ENCODE data around the gene CHRD.

The CHRD gene

DNA sequence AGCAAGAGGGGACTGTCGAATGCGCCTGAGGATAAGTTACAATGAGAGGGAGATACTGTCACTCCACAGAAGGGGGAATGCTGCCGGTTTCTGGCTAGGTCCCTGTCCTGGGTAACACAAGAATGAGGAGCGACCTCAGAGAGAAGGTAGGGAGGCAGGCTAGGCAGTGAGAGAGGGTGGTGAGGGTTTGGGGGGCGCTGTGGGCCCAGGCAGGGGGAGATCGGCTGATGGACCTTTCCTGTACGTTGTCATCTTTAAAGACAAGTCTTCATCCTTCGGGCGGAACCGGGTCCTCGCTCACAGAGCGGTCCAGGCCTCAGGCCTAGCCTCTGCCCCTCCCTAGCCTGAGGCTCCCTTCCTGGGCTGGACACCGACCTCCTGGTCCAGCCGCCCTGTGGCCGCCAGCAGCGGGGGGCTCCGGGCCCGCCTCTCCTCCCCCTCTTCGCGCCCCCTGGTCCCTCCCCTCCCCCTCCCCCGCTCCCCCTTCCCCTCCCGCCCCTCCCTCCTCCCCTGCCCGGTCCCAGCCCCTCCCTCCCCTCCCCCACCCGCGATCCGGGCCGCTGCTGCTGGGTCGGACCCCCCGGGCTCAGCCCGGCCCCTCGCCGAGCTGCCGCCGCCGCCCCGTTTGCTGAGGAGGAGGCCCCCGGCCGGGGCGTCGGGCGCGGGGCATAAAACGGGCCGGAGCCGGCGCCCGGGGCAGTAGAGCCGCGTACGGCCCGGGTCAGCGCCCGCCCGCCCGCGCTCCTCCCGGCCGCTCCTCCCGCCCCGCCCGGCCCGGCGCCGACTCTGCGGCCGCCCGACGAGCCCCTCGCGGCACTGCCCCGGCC is at the start of gene CHRD:
TSS of gene CHRD (plus strand) at position 697 of the 827 bp plus-strand sequence. CDS start 265 bp downstream, outside the sequence.
- no peak within 1 kb of the TSS for H3K27ac ChIP-seq
- TF ChIP-seq, protein P1, sequence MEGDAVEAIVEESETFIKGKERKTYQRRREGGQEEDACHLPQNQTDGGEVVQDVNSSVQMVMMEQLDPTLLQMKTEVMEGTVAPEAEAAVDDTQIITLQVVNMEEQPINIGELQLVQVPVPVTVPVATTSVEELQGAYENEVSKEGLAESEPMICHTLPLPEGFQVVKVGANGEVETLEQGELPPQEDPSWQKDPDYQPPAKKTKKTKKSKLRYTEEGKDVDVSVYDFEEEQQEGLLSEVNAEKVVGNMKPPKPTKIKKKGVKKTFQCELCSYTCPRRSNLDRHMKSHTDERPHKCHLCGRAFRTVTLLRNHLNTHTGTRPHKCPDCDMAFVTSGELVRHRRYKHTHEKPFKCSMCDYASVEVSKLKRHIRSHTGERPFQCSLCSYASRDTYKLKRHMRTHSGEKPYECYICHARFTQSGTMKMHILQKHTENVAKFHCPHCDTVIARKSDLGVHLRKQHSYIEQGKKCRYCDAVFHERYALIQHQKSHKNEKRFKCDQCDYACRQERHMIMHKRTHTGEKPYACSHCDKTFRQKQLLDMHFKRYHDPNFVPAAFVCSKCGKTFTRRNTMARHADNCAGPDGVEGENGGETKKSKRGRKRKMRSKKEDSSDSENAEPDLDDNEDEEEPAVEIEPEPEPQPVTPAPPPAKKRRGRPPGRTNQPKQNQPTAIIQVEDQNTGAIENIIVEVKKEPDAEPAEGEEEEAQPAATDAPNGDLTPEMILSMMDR (conservative IDR thresholded peaks at IDR 0.05): no peak
- TF ChIP-seq ZFX (IDR thresholded peaks at IDR 0.05): no peak

DNA sequence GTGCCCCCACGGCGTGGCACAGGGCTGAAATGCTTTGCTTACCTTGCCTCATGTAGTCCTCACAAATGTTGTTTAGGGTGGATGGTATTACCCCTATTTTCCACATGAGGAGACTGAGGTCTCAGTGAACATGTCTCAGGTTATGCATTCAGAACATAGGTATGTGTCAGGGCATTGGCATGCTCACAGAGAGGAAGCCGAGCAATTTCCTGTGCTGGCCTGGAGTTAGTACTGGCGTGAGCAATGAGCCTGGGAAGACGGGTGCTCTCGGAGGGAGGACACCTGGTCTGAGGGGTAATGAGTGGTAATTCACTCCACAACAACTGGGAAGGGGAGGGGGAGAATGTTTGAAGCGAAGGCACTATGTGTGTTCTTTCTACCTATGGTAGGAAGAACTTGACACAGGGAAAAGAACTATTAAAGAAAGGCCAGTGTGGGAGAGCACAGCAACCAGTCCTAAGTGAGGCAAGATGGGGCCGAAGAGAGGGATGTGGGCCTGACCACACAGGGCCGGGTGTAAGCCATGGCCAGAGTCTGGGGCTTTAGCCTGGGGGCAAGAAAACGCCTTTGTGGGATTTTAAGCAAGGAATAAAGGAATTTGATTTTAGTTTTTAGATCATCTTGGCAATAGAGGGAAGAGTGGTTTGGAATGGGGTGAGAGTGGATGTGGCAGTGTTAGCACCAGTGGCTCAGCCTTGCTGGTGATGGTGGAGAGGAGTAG is 47.3 kb upstream of the CHRD start:
- TF ChIP-seq, protein P1 (conservative IDR thresholded peaks at IDR 0.05): no peak
- TF ChIP-seq ZFX (IDR thresholded peaks at IDR 0.05): no peak
- no peak overlapping the region for H3K27ac ChIP-seq

DNA sequence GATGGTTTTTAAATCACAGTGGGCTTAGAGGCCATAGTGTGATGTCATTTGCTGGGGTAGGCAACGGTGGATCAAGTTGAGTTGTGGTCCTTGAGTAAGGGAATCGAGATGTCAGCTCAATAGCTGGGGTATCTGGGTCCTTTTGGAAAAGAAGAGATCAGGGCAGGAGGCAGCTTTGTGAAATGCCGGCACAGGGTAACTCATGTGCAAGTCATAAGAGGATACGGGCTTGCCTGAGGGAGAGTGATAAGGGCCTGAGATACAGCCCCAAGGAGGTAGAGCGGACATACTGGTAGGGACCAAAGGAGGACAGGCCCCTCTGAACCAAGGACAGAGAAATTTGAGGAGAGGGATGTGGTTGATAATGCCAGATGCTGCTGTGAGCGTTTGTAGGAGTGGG is 46.7 kb upstream of the CHRD start:
- no peak for TF ChIP-seq ZFX (IDR thresholded peaks at IDR 0.05)
- TF ChIP-seq, protein P1 (conservative IDR thresholded peaks at IDR 0.05): no peak
- H3K27ac ChIP-seq: no peak overlapping the region

DNA sequence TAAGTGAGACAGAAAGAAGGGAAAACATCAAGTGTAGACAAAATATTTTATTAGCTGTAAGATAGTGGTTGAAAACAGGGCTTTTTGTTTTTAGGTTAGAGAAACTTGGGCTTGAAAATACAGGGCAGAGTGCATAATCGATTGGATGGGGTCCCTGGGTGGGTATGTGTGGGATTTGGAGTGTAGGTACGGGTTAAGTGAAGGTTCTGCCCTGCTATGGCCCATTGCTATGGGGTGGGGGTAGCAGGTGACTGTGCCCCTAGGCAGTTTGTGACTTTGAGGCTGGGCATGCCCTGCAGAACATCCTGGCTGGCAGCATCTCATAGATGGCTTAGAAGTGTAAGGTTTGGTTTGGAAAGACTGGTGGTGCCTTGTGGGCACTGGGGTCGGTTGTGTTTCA is 46.2 kb upstream of the CHRD start:
- no peak for TF ChIP-seq ZFX (IDR thresholded peaks at IDR 0.05)
- TF ChIP-seq, protein P1 (conservative IDR thresholded peaks at IDR 0.05): no peak
- no peak overlapping the region for H3K27ac ChIP-seq

DNA sequence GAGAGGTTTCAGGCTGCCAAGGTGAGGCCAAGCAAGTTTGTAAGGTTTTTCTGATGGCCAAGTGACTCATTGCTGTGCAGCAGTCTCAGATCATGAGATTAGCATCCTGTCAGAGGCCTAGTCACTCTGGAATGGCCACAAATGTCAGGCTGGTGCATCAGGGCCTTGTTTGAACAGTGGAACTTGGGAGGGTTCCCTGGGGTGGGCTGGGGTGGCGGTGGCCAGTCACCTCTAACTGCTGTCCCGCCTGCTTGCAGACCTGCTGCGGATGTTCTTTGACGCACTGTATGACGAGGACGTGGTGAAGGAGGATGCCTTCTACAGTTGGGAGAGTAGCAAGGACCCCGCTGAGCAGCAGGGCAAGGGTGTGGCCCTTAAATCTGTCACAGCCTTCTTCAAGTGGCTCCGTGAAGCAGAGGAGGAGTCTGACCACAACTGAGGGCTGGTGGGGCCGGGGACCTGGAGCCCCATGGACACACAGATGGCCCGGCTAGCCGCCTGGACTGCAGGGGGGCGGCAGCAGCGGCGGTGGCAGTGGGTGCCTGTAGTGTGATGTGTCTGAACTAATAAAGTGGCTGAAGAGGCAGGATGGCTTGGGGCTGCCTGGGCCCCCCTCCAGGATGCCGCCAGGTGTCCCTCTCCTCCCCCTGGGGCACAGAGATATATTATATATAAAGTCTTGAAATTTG is 45.2 kb upstream of the CHRD start:
- no peak overlapping the region for H3K27ac ChIP-seq

DNA sequence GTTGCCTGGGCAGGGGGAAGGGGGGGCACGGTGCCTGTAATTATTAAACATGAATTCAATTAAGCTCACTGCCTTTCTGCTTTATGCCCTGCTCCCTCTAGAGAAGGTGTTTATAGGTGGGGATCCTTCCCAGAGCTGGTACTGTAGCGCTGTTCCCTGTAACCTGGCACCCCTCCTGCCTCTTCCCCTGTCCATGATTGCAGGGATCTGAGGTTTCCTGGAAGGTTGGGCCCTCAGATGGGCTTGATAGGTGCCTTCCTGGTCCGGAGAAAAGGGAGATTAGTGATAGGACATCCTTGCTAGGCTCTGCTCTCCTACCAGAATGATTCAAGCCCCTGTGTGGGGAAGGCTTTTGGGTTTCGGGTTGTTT is 44.6 kb upstream of the CHRD start:
- TF ChIP-seq, protein P1 (conservative IDR thresholded peaks at IDR 0.05): no peak
- no peak for TF ChIP-seq ZFX (IDR thresholded peaks at IDR 0.05)
- peak overlapping the region; percentile 81 for H3K27ac ChIP-seq

More for the DNA sequence above, 45.2 kb upstream of the CHRD start:
- no peak for TF ChIP-seq ZFX (IDR thresholded peaks at IDR 0.05)
- TF ChIP-seq, protein P1 (conservative IDR thresholded peaks at IDR 0.05): no peak
